CD4-positive, alpha-beta T cell treated with Interleukin-2 at 100 ng/mL for 4 hours (primary cell): ENCODE results near the gene LDLRAP1.

Experiments used
- DNase-seq: peaks from one replicate; pipeline ENCODE4 v3.0.0-alpha.2; 2020; ENCODE audit warnings: low spot score

LDLRAP1 gene

GRCh38 chr1:25524568-25525360 lies 18.6 kb upstream of the LDLRAP1 start:
- no peak for DNase-seq

DNA sequence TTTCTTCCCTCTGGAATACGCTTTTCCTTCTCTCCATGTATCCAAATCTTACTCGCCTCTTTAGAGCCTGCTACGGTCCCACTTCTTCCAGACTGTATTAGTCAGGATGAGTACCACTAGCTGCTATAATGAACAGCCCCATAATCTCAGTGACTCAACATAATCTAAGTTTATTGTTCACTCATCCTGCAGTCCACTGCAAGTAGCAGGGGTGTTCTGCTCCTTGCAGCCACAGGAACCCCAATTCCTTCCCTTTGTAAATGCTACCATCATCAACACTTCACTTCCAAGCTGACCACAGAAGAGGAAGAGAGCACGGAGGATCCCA lies 18.1 kb upstream of the LDLRAP1 start:
- DNase-seq = no peak

DNA sequence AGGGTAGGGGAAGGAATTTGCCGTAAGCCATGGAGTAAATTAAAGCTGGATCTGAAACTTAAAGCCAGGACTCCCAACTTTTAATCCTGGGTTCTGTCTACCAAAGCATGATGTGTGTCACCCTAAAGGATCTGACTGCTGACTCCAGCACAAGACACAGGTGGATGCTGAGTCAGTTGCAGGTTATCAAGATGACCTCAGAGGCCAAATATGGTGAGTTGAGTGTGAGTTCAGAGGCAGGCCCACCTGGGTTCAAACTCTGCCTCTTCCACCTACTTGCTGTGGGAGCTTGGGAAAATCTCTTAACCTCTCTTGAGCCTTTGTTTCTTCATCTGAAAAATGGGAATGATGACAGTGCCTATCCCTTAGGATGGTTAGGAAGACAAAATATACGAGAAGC lies 16.7 kb upstream of the LDLRAP1 start:
- DNase-seq = no peak

DNA sequence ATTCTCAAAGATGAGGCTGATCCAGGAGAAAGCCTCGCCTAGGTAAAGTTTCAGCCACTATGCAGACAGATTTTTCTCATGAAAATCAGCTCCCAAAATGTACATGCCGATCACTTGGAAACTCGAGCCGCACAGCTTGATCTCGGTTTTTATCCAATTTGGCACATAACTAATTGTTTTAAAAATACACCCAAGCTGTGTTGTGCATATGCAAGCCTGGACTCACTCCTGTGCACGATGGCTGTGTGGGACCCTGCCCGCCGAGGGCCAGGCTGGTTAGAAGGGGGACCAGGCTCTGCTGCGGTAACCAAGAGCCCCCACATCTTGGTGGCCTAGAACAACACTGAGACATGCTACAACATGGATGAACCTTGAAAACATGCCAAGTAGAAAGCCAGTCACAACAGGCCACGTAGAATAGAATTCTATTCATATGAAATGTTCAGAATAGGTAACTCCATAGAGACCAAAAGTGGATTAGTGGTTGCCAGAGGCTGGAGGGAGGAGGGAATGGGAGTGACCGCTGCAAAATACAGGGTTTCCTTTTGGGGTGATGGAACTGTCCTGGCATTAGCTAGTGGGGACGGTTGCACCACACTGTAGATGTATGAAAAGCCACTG lies 16.1 kb upstream of the LDLRAP1 start:
- DNase-seq = no peak

DNA sequence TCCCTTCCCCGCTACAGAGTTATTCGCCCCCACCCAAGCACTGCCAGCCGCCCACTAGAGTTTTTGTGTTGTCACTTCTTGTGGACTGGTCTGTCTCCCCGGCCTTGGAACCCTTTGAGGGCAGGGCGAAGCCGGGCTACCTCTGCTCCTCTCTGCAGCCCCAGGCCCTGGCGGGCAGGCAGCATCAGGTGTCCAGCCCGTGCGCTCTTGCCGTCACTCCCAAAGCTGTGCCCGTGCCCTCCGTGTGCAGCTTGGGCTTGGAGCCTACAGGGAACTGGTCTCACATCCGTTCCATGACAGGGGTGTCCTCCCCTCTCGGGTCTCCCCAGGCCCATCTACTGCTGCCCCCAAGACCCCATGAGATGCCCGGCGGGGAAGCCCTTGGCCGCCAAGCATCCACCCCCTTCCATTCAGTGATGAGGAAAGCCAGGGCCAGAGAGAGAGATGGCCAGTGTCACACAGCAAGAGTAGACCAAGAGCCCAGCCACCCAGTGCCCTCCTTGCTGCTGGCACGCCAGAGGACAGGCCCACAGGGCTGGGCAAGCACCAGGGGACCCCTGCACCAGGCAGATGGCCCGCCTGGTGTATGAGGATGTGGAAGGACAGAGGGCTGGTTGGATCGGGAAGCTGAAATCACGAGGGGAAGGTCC lies 15.3 kb upstream of the LDLRAP1 start:
- no peak for DNase-seq

GRCh38 chr1:25528881-25529517 lies 14.4 kb upstream of the LDLRAP1 start:
- no peak for DNase-seq

DNA sequence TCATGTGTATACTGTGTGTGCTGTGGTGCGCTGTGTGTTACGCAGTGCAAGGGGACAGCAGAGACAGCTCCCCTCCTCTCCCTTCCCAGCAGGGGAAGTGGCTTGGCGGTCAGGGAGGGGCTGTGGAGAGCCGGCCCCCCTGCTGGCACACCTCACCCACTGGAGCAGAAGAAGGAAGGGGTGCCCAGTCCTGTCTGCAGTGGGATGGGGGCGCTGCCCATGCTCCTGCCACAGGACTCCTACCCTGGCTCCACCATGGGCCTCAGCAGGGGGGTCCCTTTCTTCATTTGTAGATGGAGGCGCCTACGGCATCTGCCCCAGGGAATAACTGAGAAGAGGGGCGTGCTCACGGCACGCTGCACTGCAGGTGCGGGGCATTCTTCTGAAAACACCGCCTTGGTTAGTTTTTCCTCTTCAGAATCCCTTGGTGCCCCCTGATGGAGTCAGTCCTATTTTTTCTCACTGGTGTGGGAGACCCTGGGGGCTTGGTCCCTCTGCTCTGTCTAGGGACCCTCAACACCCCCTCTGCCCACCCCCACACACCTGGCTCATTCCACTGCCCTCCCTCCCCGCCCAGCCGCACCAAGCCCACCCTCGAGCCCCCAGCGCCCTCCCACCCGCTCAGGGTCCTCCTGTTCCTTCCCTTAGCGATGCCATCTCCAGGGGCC lies 13.8 kb upstream of the LDLRAP1 start:
- DNase-seq = no peak

- no peak for DNase-seq
Measured at GRCh38 chr1:25530186-25531081, 13.0 kb upstream of the LDLRAP1 start.

GRCh38 chr1:25531082-25531461 lies 12.3 kb upstream of the LDLRAP1 start:
- no peak for DNase-seq

GRCh38 chr1:25532970-25533369 lies 10.4 kb upstream of the LDLRAP1 start:
- DNase-seq = no peak

DNA sequence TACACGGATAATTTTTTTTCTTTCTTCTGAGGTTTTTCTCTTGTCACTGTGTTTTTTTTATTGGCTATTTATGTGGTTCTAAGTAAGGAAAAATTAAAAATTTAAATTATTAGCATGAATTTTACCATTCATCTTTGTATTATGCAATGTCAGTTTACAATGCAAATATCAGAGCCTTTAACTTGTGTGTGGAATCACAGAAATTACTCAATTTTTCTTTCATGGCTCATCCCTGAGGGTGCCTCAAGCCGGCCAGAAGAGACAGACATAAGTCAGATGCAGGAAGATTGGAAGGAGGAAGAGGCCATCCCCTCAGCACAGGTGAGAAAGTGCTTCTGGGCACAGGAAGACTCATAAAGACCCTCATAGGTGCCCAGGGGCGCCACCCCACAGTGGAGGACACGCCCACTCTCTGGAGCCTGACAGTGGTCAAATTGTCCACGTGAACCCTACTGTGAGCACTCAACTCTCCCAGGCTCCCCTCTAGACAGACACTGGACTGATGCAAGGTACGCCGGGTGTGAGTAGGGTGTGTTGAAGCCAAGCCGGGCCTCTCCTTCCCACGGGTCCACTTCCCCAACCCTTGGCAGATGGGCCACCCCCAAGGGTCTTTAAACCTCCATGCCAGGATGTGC lies 9.5 kb upstream of the LDLRAP1 start:
- DNase-seq = no peak

- no peak for DNase-seq
Measured at GRCh38 chr1:25534410-25534788, 9.0 kb upstream of the LDLRAP1 start.

GRCh38 chr1:25536124-25536523 lies 7.3 kb upstream of the LDLRAP1 start:
- no peak for DNase-seq

DNA sequence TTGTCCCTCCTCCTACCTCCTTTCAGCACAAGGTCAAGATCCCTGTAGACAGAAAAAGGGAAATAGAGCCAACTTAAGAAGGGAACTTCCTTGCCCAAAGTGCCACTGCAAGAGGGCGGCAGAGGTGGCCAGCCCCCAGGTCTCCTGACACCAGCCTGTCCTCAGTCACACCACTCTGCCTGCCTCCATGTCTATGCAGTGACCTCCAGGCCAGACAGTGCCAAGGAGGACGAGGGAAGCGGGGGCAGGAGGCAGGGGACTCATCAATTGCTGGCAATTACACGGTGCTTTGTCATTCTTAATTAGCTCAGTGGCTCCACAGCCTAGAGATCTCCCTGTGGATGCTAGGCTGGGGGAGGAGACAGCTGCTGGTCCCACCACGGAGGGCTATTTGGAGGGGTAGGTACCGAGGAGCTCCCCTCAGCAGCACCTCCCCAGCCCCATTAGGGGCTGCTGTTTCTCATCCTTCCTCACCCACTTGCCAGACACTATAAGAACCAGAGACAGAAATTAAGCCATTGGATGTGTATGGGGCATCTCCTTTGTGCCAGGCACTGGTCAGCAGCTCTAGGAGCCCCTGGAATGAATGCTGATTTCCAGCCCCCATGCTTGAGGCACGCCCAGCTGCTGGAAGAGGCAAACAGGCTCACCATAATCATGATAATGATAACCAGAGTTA lies 6.1 kb upstream of the LDLRAP1 start:
- no peak for DNase-seq

DNA sequence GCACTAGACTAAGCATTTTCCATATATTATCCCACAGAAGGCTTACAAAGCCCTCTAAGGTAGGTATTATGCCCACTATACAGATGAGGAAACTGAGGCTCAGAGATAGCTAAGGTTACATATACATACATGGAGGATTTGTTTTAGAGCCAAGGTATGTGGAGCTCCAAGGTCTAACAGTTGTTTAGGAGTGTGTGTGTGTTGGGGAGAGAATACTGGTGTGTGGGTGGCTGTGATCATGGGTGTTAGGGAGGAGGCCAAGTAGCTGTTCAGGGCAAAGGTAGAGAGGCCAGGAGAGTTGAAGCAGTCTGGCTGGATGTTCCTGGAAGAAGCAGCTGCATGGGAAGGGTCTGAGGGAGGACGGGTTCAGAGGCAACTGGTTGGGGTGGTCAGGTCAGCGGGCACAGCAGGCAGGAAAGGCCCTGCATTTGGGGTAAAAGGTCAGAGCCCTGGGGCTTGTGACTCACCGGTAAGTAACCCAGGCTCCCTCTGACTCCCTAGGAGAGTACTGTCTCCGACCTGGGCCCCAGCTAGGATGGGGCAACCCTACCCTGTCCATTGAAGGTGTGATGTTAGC lies 5.1 kb upstream of the LDLRAP1 start:
- no peak for DNase-seq

DNA sequence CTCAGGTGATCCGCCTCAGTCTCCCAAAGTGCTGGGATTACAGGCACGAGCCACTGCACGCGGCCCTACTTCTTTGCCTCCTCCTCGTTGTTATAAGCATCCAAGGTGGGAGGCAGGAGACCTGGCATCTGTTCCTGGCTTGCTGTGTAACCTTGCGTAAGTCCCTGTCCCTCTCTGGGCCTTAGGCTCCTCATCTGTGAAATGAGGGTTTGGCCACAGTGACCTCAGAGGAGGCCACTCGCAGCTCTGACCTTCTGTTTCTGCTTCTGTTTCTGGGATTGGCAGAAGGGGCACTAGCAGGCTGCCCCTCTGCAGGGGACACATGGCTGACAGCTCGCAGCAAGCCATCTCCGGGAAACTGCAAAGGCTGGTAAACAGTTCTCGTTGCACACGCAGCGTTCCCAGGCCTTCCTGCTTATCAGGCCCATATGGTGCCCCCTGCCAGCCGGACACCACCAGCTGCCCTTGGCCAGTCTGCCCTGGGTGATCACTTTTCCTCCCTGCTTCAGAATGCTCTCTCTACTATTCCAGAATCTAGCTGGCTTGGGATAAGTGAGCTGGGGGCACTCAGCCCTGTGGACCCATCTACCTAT lies 2.6 kb upstream of the LDLRAP1 start:
- DNase-seq = no peak

DNA sequence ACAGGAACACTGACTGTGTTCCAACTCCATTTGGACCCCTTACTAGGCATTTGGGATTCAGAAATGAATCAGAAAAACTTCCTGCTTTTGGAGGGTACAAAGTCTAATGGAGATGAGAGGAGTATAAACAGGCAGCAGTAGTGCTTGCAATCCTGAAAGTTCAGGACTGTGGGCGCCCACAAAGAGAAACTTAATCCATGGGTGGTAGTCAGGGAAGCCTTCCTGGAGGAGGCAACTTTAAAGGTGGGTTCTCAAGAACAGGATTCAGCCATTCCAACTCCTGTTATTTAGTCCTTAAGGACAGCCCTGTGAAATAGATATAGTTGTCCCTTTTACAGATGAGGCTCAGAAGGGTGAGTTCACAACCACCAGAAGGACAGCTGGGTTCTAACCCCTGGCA lies 2.0 kb upstream of the LDLRAP1 start:
- no peak for DNase-seq

GRCh38 chr1:25541889-25542658 lies 1.3 kb upstream of the LDLRAP1 start:
- no peak for DNase-seq

DNA sequence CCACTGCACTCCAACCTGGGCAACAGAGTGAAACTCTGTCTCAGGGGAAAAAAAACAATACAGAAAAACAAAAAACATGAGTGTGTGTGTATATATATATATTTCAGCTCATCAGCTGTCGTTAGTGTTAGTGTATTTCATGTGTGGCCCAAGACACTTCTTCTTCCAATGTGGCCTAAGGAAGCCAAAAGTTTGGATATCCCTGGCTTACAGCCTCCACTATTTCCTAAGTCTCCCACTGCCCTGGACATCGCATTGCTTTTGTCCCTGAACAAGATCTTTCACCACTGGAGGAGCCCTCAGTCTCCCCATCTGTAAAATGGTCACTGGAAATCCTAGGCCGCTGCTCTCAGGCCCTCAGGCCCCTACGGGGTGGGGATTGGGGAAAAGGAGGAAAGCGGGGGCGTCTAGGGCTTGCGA lies 391 bp upstream of the LDLRAP1 start:
- no peak for DNase-seq
